K562 (cell line): ENCODE results near the gene YPEL1. TPM values are rescaled to one million over a fixed set of nuclear protein-coding genes. Genes with fewer than 3 reads are reported as not detected.
A peak's percentile ranks its signal among the peaks of the same experiment; 100 is the strongest.

Experiments used
- ARID3B ChIP-seq: fragments of 250-450 bp; sonication (Bioruptor Pico); IDR thresholded peaks from 2 replicates; pipeline ENCODE4 v1.4.0; 2020; ENCODE audit warnings: borderline replicate concordance
- COPS2 ChIP-seq: fragments of 450-650 bp; conservative IDR thresholded peaks from 2 replicates; pipeline ENCODE4 v1.6.1; 2016; ENCODE audit warnings: mild to moderate bottlenecking, moderate library complexity
- CREM ChIP-seq: IDR thresholded peaks from 2 replicates; pipeline ENCODE4 v1.6.1; 2014; ENCODE audit warnings: antibody characterized with exemption, low read depth
- CSDE1 ChIP-seq, 2 experiments: fragments of 450-650 bp; IDR thresholded peaks; 2 replicates each; pipeline ENCODE4 v1.6.1; 2016; ENCODE audit warnings: mild to moderate bottlenecking in 1 of 2
- DNMT1 ChIP-seq: fragments of 450-650 bp; IDR thresholded peaks from 2 replicates; pipeline ENCODE4 v1.6.1; 2016; ENCODE audit warnings: antibody characterized with exemption, mild to moderate bottlenecking
- EP300 ChIP-seq: IDR thresholded peaks from 2 replicates; pipeline ENCODE4 v1.6.1; 2012; ENCODE audit warnings: low read length, improper control_type of control experiment
- FOXP1 ChIP-seq: sonication (generic); formaldehyde crosslinking; IDR thresholded peaks from 2 replicates; pipeline ENCODE4 v1.8.0; 2022; ENCODE audit warnings: mild to moderate bottlenecking, missing genetic modification reagents
- HIVEP1 ChIP-seq: fragments of 250-450 bp; sonication (Bioruptor Pico); IDR thresholded peaks from 2 replicates; pipeline ENCODE4 v1.4.0; 2020; ENCODE audit warnings: mild to moderate bottlenecking
- HNRNPK ChIP-seq: fragments of 200-400 bp; formaldehyde crosslinking; IDR thresholded peaks from one replicate; pipeline ENCODE4 v1.6.1; 2018; ENCODE audit warnings: mild to moderate bottlenecking, low read depth, low read length; ENCODE audit not compliant: poor library complexity, severe bottlenecking
- KLF1 ChIP-seq: fragments of 450-650 bp; IDR thresholded peaks from 2 replicates; pipeline ENCODE4 v1.6.1; 2016; ENCODE audit warnings: missing genetic modification characterization, missing compliant biosample characterization
- MAFK ChIP-seq: IDR thresholded peaks from 2 replicates; pipeline ENCODE4 v1.6.1; 2011; ENCODE audit warnings: low read length, improper control_type of control experiment
- MEF2A ChIP-seq: IDR thresholded peaks from 2 replicates; pipeline ENCODE4 v1.6.1; 2011; ENCODE audit warnings: low read depth, mild to moderate bottlenecking, low read length, moderate library complexity; ENCODE audit not compliant: control insufficient read depth
- MLLT1 ChIP-seq, 2 experiments: fragments of 450-650 bp; IDR thresholded peaks; 2 replicates each; pipeline ENCODE4 v1.6.1; 2016
- NRF1 ChIP-seq, 2 experiments: fragments of 450-650 bp; IDR thresholded peaks in 1 of 2; conservative IDR thresholded peaks in 1 of 2; 2 replicates each; pipeline ENCODE4 v1.6.1; 2014; ENCODE audit warnings: mild to moderate bottlenecking in 2 of 2
- RAD21 ChIP-seq, 2 experiments: fragments of 250-450 bp in 1 of 2; fragments of 450-650 bp in 1 of 2; sonication (Bioruptor Pico) in 1 of 2; formaldehyde crosslinking in 1 of 2; IDR thresholded peaks in 1 of 2; conservative IDR thresholded peaks in 1 of 2; 2 replicates each; pipeline versions ENCODE4 v1.4.0 to v1.8.0; 2020 to 2022; ENCODE audit warnings: mild to moderate bottlenecking in 2 of 2, moderate library complexity in 1 of 2
- SIRT6 ChIP-seq: IDR thresholded peaks from one replicate; pipeline ENCODE4 v1.6.1; 2012; ENCODE audit warnings: low read depth, mild to moderate bottlenecking, control low read depth, inconsistent platforms, low read length, moderate library complexity
- SRSF3 ChIP-seq: fragments of 200-400 bp; formaldehyde crosslinking; IDR thresholded peaks from 2 replicates; pipeline ENCODE4 v1.6.1; 2016; ENCODE audit warnings: mild to moderate bottlenecking, low read length, moderate library complexity; ENCODE audit not compliant: insufficient read depth
- TFAP4 ChIP-seq: sonication (generic); formaldehyde crosslinking; IDR thresholded peaks from 2 replicates; pipeline ENCODE4 v1.8.0; 2022; ENCODE audit warnings: missing genetic modification reagents, mild to moderate bottlenecking, moderate library complexity, borderline replicate concordance
- THAP7 ChIP-seq: fragments of 250-450 bp; sonication (Bioruptor Pico); IDR thresholded peaks from 2 replicates; pipeline ENCODE4 v1.5.0; 2021
- TRIM28 ChIP-seq: fragments of 450-650 bp; IDR thresholded peaks from 2 replicates; pipeline ENCODE4 v1.6.1; 2017
- ZBED1 ChIP-seq: IDR thresholded peaks from 2 replicates; pipeline ENCODE4 v1.6.1; 2014
- ZC3H11A ChIP-seq: IDR thresholded peaks from 2 replicates; pipeline ENCODE4 v1.6.1; 2012; ENCODE audit warnings: low read depth, low read length, improper control_type of control experiment
- ZNF146 ChIP-seq: IDR thresholded peaks from one replicate; pipeline ENCODE4 v1.6.1; 2018; ENCODE audit warnings: missing compliant biosample characterization; ENCODE audit not compliant: unreplicated experiment
- polyA plus RNA-seq, 8 experiments: library from polyadenylated mRNA; depleted of rRNA in 4 of 8; stranded (reverse) in 5 of 8; unstranded in 3 of 8; fragments of >200 nt; fragmentation: Nextera tagmentation in 2 of 8; fragmentation: Illumina TruSeq in 1 of 8; extraction: Ambion mirVana in 2 of 8; extraction: Trizol in 1 of 8; gene quantifications; 2 replicates each; pipeline versions ENCODE4 v1.2.1 to v1.2.3, GENCODE V29; 2011 to 2014; ENCODE audit warnings: inconsistent platforms in 1 of 8, missing spikeins in 1 of 8
- total RNA-seq, 7 experiments: library from RNA; depleted of rRNA in 6 of 7; stranded (reverse); fragments of >200 nt in 6 of 7; fragmentation: Illumina TruSeq in 2 of 7; extraction: Trizol in 2 of 7; gene quantifications; 2 replicates each; pipeline versions ENCODE4 v1.2.1 to v1.2.3, GENCODE V29; 2011 to 2021; ENCODE audit warnings: low replicate concordance in 1 of 7
- TF ChIP-seq, protein P1 (sequence below): sonication (generic); formaldehyde crosslinking; IDR thresholded peaks from 2 replicates; pipeline ENCODE4 v1.8.0; 2022; ENCODE audit warnings: mild to moderate bottlenecking, missing genetic modification reagents, borderline replicate concordance

The YPEL1 gene
- total and polyA plus RNA-seq, 9 of the 15 experiments (the other 6 are each of a cell fraction or from before 2014, with no cell fraction given) = 0.07 to 2.2 (median 0.46) TPM

DNA sequence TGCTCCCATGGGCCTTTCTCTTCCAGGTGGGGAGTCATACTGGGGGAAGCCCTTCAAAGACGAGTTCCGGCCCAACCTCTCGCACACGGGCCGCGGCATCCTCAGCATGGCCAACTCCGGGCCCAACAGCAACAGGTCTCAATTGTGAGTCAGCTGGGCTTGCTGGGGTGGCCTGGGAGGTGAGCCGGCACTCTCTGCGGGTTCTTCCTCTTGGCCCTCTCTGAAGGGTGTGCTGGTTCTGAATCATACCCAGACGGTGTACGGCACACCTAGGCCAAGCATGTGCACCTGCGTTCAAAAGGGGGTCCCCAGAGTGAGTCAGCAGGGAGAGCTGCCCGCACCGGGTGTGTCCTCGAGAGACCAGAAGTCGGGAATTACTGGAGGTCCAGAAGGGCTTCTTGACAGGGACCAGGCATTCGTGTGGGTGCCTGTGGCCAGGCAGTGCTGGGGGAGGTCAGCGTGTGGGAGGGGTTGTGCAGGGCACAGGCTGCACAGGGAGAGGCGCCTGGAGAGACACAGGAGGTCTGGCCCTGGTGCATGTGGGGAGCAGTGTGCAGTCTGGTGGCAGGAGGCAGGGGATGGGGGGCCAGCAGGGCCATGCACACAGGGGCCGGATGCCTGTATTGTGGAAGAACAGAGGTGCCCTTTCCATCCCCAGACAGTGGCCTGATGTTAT lies 46.8 kb downstream of the YPEL1 start (continued):
- TF ChIP-seq CSDE1 (IDR thresholded peaks at IDR 0.05) (no peak), ARID3B (no peak; the same call in 1 of the 2 replicates), FOXP1 (CRISPR knock-in tag) (no peak), RAD21 (CRISPR knock-in tag; conservative IDR thresholded peaks at IDR 0.05 in 1 of 2, IDR thresholded peaks at IDR 0.05 in 1 of 2) (no peak), MLLT1 (IDR thresholded peaks at IDR 0.05) (no peak), TRIM28 (no peak), ZBED1 (no peak), TFAP4 (CRISPR knock-in tag) (peak; percentile 27; the same call in 1 of the 2 replicates), ZC3H11A (no peak), HNRNPK (no peak), EP300 (no peak), KLF1 (tag) (no peak), SIRT6 (no peak), DNMT1 (no peak), THAP7 (CRISPR knock-in tag) (no peak), SRSF3 (no peak), HIVEP1 (no peak), ZNF146 (no peak), MAFK (no peak), CREM (no peak), NRF1 (conservative IDR thresholded peaks at IDR 0.05 in 1 of 2, IDR thresholded peaks at IDR 0.05 in 1 of 2) (no peak), COPS2 (no peak), MEF2A (no peak)
- TF ChIP-seq, protein P1, sequence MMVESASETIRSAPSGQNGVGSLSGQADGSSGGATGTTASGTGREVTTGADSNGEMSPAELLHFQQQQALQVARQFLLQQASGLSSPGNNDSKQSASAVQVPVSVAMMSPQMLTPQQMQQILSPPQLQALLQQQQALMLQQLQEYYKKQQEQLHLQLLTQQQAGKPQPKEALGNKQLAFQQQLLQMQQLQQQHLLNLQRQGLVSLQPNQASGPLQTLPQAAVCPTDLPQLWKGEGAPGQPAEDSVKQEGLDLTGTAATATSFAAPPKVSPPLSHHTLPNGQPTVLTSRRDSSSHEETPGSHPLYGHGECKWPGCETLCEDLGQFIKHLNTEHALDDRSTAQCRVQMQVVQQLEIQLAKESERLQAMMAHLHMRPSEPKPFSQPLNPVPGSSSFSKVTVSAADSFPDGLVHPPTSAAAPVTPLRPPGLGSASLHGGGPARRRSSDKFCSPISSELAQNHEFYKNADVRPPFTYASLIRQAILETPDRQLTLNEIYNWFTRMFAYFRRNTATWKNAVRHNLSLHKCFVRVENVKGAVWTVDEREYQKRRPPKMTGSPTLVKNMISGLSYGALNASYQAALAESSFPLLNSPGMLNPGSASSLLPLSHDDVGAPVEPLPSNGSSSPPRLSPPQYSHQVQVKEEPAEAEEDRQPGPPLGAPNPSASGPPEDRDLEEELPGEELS (CRISPR knock-in tag) = no peak
